Activated B cell treated with CpG ODN at 0.5 μM for 24 hours (primary cell): ENCODE measurements around the gene SDHC. TPM values are rescaled to one million over a fixed set of nuclear protein-coding genes. Genes with fewer than 3 reads are reported as not detected.
A peak's percentile ranks its signal among the peaks of the same experiment; 100 is the strongest.
"Not testable (repeated sequence)": the region's sequence is repeated elsewhere in the genome, so short reads cannot be mapped to it uniquely, and the experiment has no call there.

ENCODE experiments used
- ATAC-seq: fragments of 200-7000 bp; cut with Tn5 transposase; one replicate; pipeline ENCODE4 v1.10.0; 2021; ENCODE audit warnings: low read depth, mild to moderate bottlenecking, moderate library complexity
- CTCF ChIA-PET: fragments of 350-600 bp; sonication (Branson Sonifier 250); formaldehyde crosslinking; loops from one replicate; lab custom pipeline; 2021; ENCODE audit warnings: antibody characterized with exemption; lab: Charles Lee
- POLR2A ChIA-PET: fragments of 350-600 bp; sonication (Branson Sonifier 250); formaldehyde crosslinking; loops from one replicate; lab custom pipeline; 2021; ENCODE audit warnings: antibody characterized with exemption; lab: Charles Lee
- DNase-seq: peaks from one replicate; pipeline ENCODE4 v3.0.0; 2022
- H3K27ac Mint-ChIP-seq: one replicate; pipeline ENCODE4 v1.8.0; 2020; ENCODE audit warnings: mixed read lengths
- H3K27me3 Mint-ChIP-seq: one replicate; pipeline ENCODE4 v1.8.0; 2021; ENCODE audit warnings: mixed read lengths
- H3K36me3 Mint-ChIP-seq: one replicate; pipeline ENCODE4 v1.8.0; 2021; ENCODE audit warnings: low read depth, mixed read lengths
- H3K4me1 Mint-ChIP-seq: one replicate; pipeline ENCODE4 v1.8.0; 2021; ENCODE audit warnings: mixed read lengths
- H3K4me3 Mint-ChIP-seq: one replicate; pipeline ENCODE4 v1.8.0; 2020; ENCODE audit warnings: mild to moderate bottlenecking, mixed read lengths
- H3K9me3 Mint-ChIP-seq: one replicate; pipeline ENCODE4 v1.8.0; 2020; ENCODE audit warnings: mixed read lengths
- CTCF ChIP-seq: fragments of 200-600 bp; IDR thresholded peaks from one replicate; pipeline ENCODE4 v1.8.0; 2022; ENCODE audit warnings: antibody characterized with exemption, mild to moderate bottlenecking
- intact Hi-C: fragments of 100-400 bp; cut with micrococcal nuclease; formaldehyde crosslinking; loops from one replicate; pipeline ENCODE4 v1.15.1; 2024
- total RNA-seq: library from RNA; stranded (reverse); gene quantifications from 2 replicates; pipeline ENCODE4 v1.2.3, GENCODE V29; 2022

The SDHC gene
- total RNA-seq, 1 donor from 2014 or later = 160 TPM

GRCh38 chr1:161307892-161308638, 6.1 kb upstream of the SDHC start:
- Mint-ChIP-seq H3K9me3 (no peaks in the 10 kb centered on the region), H3K36me3 (peaks cover 7% of the 10 kb centered on the region), H3K4me3 (no peak overlapping the region), H3K4me1 (peaks cover 44% of the 10 kb centered on the region), H3K27me3 (no peaks in the 10 kb centered on the region), H3K27ac (peak overlapping the region; percentile 42)
- DNase-seq (no peak), ATAC-seq (no peak)
- POLR2A ChIA-PET = interaction anchor here (0.8 to 1.2 kb wide), 3 partner anchors 82 to 161 kb away, joined by 3 to 11 read pairs (median 3); partner anchors contain the start of gene NDUFS2
- TF ChIP-seq CTCF = no peak
- intact Hi-C loops = loop anchor here (2.0 kb wide), 2 partner anchors 59 to 115 kb away; partner anchors contain the start of gene CFAP126
- CTCF ChIA-PET = interaction anchor here (3.2 kb wide), 1 partner anchor 17 kb away, joined by 11 read pairs; no protein-coding TSS in a partner anchor

- peaks cover 43% of the 10 kb centered on the region for H3K4me1 Mint-ChIP-seq
- no peak for DNase-seq
Observed at GRCh38 chr1:161309868-161310267, 4.3 kb upstream of the SDHC start, which contains the start of gene MPZ. MPZ (minus strand) TSS chr1:161309968; CDS start chr1:161309905, 63 bp downstream.

GRCh38 chr1:161311595-161312181, 2.5 kb upstream of the SDHC start:
- H3K27me3 Mint-ChIP-seq = no peaks in the 10 kb centered on the region
- H3K36me3 Mint-ChIP-seq = peaks cover 12% of the 10 kb centered on the region
- no peaks in the 10 kb centered on the region for H3K9me3 Mint-ChIP-seq
- intact Hi-C loops = no loop called here
- no peak for TF ChIP-seq CTCF
- H3K27ac Mint-ChIP-seq = no peak overlapping the region
- ChIA-PET POLR2A (interaction anchor here (0.7 kb wide), 1 partner anchor 40 kb away, joined by 3 read pairs; no protein-coding TSS in a partner anchor), CTCF (no interaction called here)
- H3K4me3 Mint-ChIP-seq = no peak overlapping the region
- peaks cover 36% of the 10 kb centered on the region for H3K4me1 Mint-ChIP-seq
- no peak for ATAC-seq
- DNase-seq = no peak

More at GRCh38 chr1:161309868-161310267, 4.3 kb upstream of the SDHC start, which contains the start of gene MPZ:
- Mint-ChIP-seq H3K4me3 (no peak within 1 kb of the TSS), H3K27me3 (no peaks in the 10 kb centered on the region), H3K36me3 (peaks cover 13% of the 10 kb centered on the region), H3K9me3 (no peaks in the 10 kb centered on the region), H3K27ac (no peak within 1 kb of the TSS)
- CTCF ChIA-PET = no interaction called here
- intact Hi-C loops = no loop called here
- no peak for ATAC-seq
- POLR2A ChIA-PET = no interaction called here
- TF ChIP-seq CTCF = no peak

- POLR2A ChIA-PET = interaction anchor here (0.9 to 2.2 kb wide), 11 partner anchors 8 to 196 kb away, joined by 3 to 22 read pairs (median 6); partner anchors contain the start of genes NDUFS2, NIT1, PFDN2 and PPOX
- Mint-ChIP-seq H3K27me3 (no peaks in the 10 kb centered on the region), H3K36me3 (peaks cover 16% of the 10 kb centered on the region), H3K9me3 (no peaks in the 10 kb centered on the region), H3K4me3 (peak overlapping the region; percentile 98), H3K27ac (peak overlapping the region; percentile 98), H3K4me1 (peaks cover 21% of the 10 kb centered on the region)
- no peak for DNase-seq
- intact Hi-C loops = loop anchor here (1.0 to 2.0 kb wide), 4 partner anchors 7 to 111 kb away; partner anchors contain the start of genes CFAP126 and NDUFS2
- TF ChIP-seq CTCF = no peak
- CTCF ChIA-PET = interaction anchor here (0.5 to 2.1 kb wide), 4 partner anchors 8 to 131 kb away, joined by 3 to 7 read pairs (median 3); partner anchors contain the start of gene TOMM40L
- peak; percentile 22 for ATAC-seq
Observed at GRCh38 chr1:161313554-161314200, 504 bp upstream of the SDHC start.

- ATAC-seq, H3K9me3 Mint-ChIP-seq, H3K27ac Mint-ChIP-seq, DNase-seq, H3K27me3 Mint-ChIP-seq, CTCF ChIA-PET: not testable (repeated sequence)
- intact Hi-C loops = loop anchor here (2.0 kb wide), 1 partner anchor 51 kb away; the partner anchor contains the start of gene CFAP126
- Mint-ChIP-seq H3K4me1 (peaks cover 21% of the 10 kb centered on the region), H3K36me3 (peaks cover 19% of the 10 kb centered on the region), H3K4me3 (peak overlapping the region; percentile 20)
- POLR2A ChIA-PET = interaction anchor here (2.1 kb wide), 1 partner anchor 10 kb away, joined by 22 read pairs; no protein-coding TSS in a partner anchor
Observed at GRCh38 chr1:161315841-161316674, 1.9 kb downstream of the SDHC start.
